Stromal cell of bone marrow (primary cell): ENCODE data around the gene ALG2.
"Not testable (repeated sequence)": the region's sequence is repeated elsewhere in the genome, so short reads cannot be mapped to it uniquely, and the experiment has no call there.

Source experiments
- DNase-seq: peaks from one replicate; pipeline ENCODE4 v3.0.0-alpha.2; 2012; ENCODE audit warnings: low read depth

The ALG2 gene

GRCh38 chr9:99238331-99238730, 16.6 kb upstream of the ALG2 start:
- DNase-seq = no peak

GRCh38 chr9:99237849-99238248, 16.1 kb upstream of the ALG2 start:
- DNase-seq = not testable (repeated sequence)

GRCh38 chr9:99237356-99237755, 15.6 kb upstream of the ALG2 start:
- no peak for DNase-seq

- no peak for DNase-seq
These were observed 14.3 kb upstream of the ALG2 start for GRCh38 chr9:99235926-99236634.

- no peak for DNase-seq
These were observed 13.3 kb upstream of the ALG2 start for GRCh38 chr9:99235069-99235468.

- no peak for DNase-seq
These were observed 12.9 kb upstream of the ALG2 start for GRCh38 chr9:99234618-99235017.

- no peak for DNase-seq
These were observed 10.0 kb upstream of the ALG2 start for GRCh38 chr9:99231711-99232110.

GRCh38 chr9:99230206-99230605, 8.5 kb upstream of the ALG2 start:
- DNase-seq = no peak

GRCh38 chr9:99226054-99226453, 4.3 kb upstream of the ALG2 start:
- DNase-seq = peak; percentile 2

GRCh38 chr9:99224445-99224844, 2.7 kb upstream of the ALG2 start:
- DNase-seq = no peak

- DNase-seq = peak; percentile 7
These were observed 901 bp upstream of the ALG2 start for GRCh38 chr9:99222416-99223270.

- DNase-seq = no peak
These were observed 499 bp downstream of the ALG2 start for GRCh38 chr9:99221266-99221620.

GRCh38 chr9:99220011-99220410, 1.7 kb downstream of the ALG2 start:
- DNase-seq = no peak

GRCh38 chr9:99216073-99216472, 5.7 kb downstream of the ALG2 start:
- DNase-seq = no peak

GRCh38 chr9:99213197-99213596, 8.5 kb downstream of the ALG2 start:
- DNase-seq = no peak

GRCh38 chr9:99211746-99212145, 10.0 kb downstream of the ALG2 start:
- DNase-seq = no peak

GRCh38 chr9:99210572-99210971, 11.2 kb downstream of the ALG2 start:
- no peak for DNase-seq

GRCh38 chr9:99201603-99202002, 20.1 kb downstream of the ALG2 start:
- DNase-seq = no peak

- DNase-seq = no peak
These were observed 21.7 kb downstream of the ALG2 start for GRCh38 chr9:99199938-99200539.

GRCh38 chr9:99197987-99198386, 23.8 kb downstream of the ALG2 start:
- no peak for DNase-seq

- DNase-seq = no peak
These were observed 24.6 kb downstream of the ALG2 start for GRCh38 chr9:99197124-99197630.

GRCh38 chr9:99196484-99196883, 25.3 kb downstream of the ALG2 start:
- DNase-seq = not testable (repeated sequence)

GRCh38 chr9:99193466-99193821, 28.3 kb downstream of the ALG2 start:
- no peak for DNase-seq
